IPS-18c (cell line): ENCODE data around the gene EPHB2.

Source experiments
- H3K4me3 ChIP-seq: 2 replicates; pipeline ENCODE4 v1.7.0; 2013; ENCODE audit warnings: low read depth, mild to moderate bottlenecking, low read length, moderate library complexity; ENCODE audit not compliant: insufficient read depth
- H3K9me3 ChIP-seq: one replicate; pipeline ENCODE4 v1.6.1; 2013; ENCODE audit warnings: mild to moderate bottlenecking, low read length, moderate library complexity; ENCODE audit not compliant: control insufficient read depth, insufficient read depth

Gene EPHB2

GRCh38 chr1:22754824-22755223, 44.2 kb downstream of the EPHB2 start:
- no peaks in the 10 kb centered on the region for H3K9me3 ChIP-seq
- H3K4me3 ChIP-seq: no peak overlapping the region

GRCh38 chr1:22755641-22756040, 45.0 kb downstream of the EPHB2 start:
- Histone ChIP-seq H3K9me3 (no peaks in the 10 kb centered on the region), H3K4me3 (no peak overlapping the region)

GRCh38 chr1:22756125-22756735, 45.6 kb downstream of the EPHB2 start:
- H3K9me3 ChIP-seq: no peaks in the 10 kb centered on the region

GRCh38 chr1:22760455-22760854, 49.8 kb downstream of the EPHB2 start:
- Histone ChIP-seq H3K9me3 (no peaks in the 10 kb centered on the region), H3K4me3 (no peak overlapping the region)

More at GRCh38 chr1:22756125-22756735, 45.6 kb downstream of the EPHB2 start:
- no peak overlapping the region for H3K4me3 ChIP-seq

- no peak overlapping the region for H3K4me3 ChIP-seq
- H3K9me3 ChIP-seq: no peaks in the 10 kb centered on the region
Observed at GRCh38 chr1:22761101-22761500, 50.5 kb downstream of the EPHB2 start.

- no peaks in the 10 kb centered on the region for H3K9me3 ChIP-seq
- H3K4me3 ChIP-seq: no peak overlapping the region
Observed at GRCh38 chr1:22761821-22762220, 51.2 kb downstream of the EPHB2 start.

- Histone ChIP-seq H3K4me3 (no peak overlapping the region), H3K9me3 (no peaks in the 10 kb centered on the region)
Observed at GRCh38 chr1:22763487-22764200, 53.0 kb downstream of the EPHB2 start.

GRCh38 chr1:22767852-22768251, 57.2 kb downstream of the EPHB2 start:
- Histone ChIP-seq H3K9me3 (no peaks in the 10 kb centered on the region), H3K4me3 (no peak overlapping the region)

GRCh38 chr1:22769932-22770331, 59.3 kb downstream of the EPHB2 start:
- no peaks in the 10 kb centered on the region for H3K9me3 ChIP-seq

GRCh38 chr1:22772014-22772413, 61.4 kb downstream of the EPHB2 start:
- no peaks in the 10 kb centered on the region for H3K9me3 ChIP-seq
- no peak overlapping the region for H3K4me3 ChIP-seq

More at GRCh38 chr1:22769932-22770331, 59.3 kb downstream of the EPHB2 start:
- no peak overlapping the region for H3K4me3 ChIP-seq

- no peaks in the 10 kb centered on the region for H3K9me3 ChIP-seq
- no peak overlapping the region for H3K4me3 ChIP-seq
Observed at GRCh38 chr1:22773981-22774832, 63.6 kb downstream of the EPHB2 start.

- Histone ChIP-seq H3K4me3 (no peak overlapping the region), H3K9me3 (no peaks in the 10 kb centered on the region)
Observed at GRCh38 chr1:22774833-22775182, 64.2 kb downstream of the EPHB2 start.

GRCh38 chr1:22775478-22775877, 64.8 kb downstream of the EPHB2 start:
- no peak overlapping the region for H3K4me3 ChIP-seq

GRCh38 chr1:22776035-22776613, 65.5 kb downstream of the EPHB2 start:
- no peaks in the 10 kb centered on the region for H3K9me3 ChIP-seq
- no peak overlapping the region for H3K4me3 ChIP-seq

More at GRCh38 chr1:22775478-22775877, 64.8 kb downstream of the EPHB2 start:
- H3K9me3 ChIP-seq: no peaks in the 10 kb centered on the region

GRCh38 chr1:22777388-22778057, 66.9 kb downstream of the EPHB2 start:
- Histone ChIP-seq H3K9me3 (no peaks in the 10 kb centered on the region), H3K4me3 (no peak overlapping the region)

- Histone ChIP-seq H3K4me3 (no peak overlapping the region), H3K9me3 (no peaks in the 10 kb centered on the region)
Observed at GRCh38 chr1:22778408-22778807, 67.8 kb downstream of the EPHB2 start.

GRCh38 chr1:22778862-22779520, 68.4 kb downstream of the EPHB2 start:
- Histone ChIP-seq H3K9me3 (no peaks in the 10 kb centered on the region), H3K4me3 (no peak overlapping the region)
